MM.1S (cell line): ENCODE results near the gene PHC3.
A peak's percentile ranks its signal among the peaks of the same experiment; 100 is the strongest.

Experiments used
- DNase-seq: peaks from one replicate; pipeline ENCODE4 v3.0.0-alpha.2; 2015
- H2AFZ ChIP-seq: fragments of 300-600 bp; sonication (generic); 2 replicates; pipeline ENCODE4 v1.6.0; 2016; ENCODE audit warnings: antibody characterized with exemption, low read length
- H3F3A ChIP-seq: fragments of 300-600 bp; sonication (generic); 2 replicates; pipeline ENCODE4 v1.6.1; 2016; ENCODE audit warnings: mild to moderate bottlenecking, antibody characterized with exemption, low read length, moderate library complexity, mixed read lengths; ENCODE audit not compliant: insufficient read depth
- H3K27ac ChIP-seq: fragments of 300-600 bp; sonication (generic); 2 replicates; pipeline ENCODE4 v1.5.1; 2016; ENCODE audit warnings: mild to moderate bottlenecking, low read length
- H3K27me3 ChIP-seq: fragments of 300-600 bp; sonication (generic); replicated peaks from 2 replicates; pipeline ENCODE4 v1.6.0; 2016; ENCODE audit warnings: low read length; ENCODE audit not compliant: insufficient read depth
- H3K36me3 ChIP-seq: fragments of 300-600 bp; sonication (generic); replicated peaks from 2 replicates; pipeline ENCODE4 v1.6.1; 2016; ENCODE audit warnings: mild to moderate bottlenecking, low read length, mixed read lengths; ENCODE audit not compliant: insufficient read depth
- H3K4me1 ChIP-seq: fragments of 300-600 bp; sonication (generic); 2 replicates; pipeline ENCODE4 v1.6.1; 2016; ENCODE audit warnings: low read length, mixed read lengths
- H3K4me2 ChIP-seq: fragments of 300-600 bp; sonication (generic); 2 replicates; pipeline ENCODE4 v1.6.0; 2016; ENCODE audit warnings: low read depth, low read length
- H3K4me3 ChIP-seq: fragments of 300-600 bp; sonication (generic); 2 replicates; pipeline ENCODE4 v1.5.1; 2016; ENCODE audit warnings: low read length, mixed read lengths
- H3K79me2 ChIP-seq: fragments of 300-600 bp; sonication (generic); 2 replicates; pipeline ENCODE4 v1.6.1; 2016; ENCODE audit warnings: mixed run types, low read length, mixed read lengths
- H3K9ac ChIP-seq: fragments of 300-600 bp; sonication (generic); 2 replicates; pipeline ENCODE4 v1.6.1; 2016; ENCODE audit warnings: low read length, mixed read lengths
- H3K9me2 ChIP-seq: fragments of 300-600 bp; sonication (generic); replicated peaks from 2 replicates; pipeline ENCODE4 v1.6.1; 2016; ENCODE audit warnings: mild to moderate bottlenecking, low read length, mixed read lengths; ENCODE audit not compliant: insufficient read depth
- H3K9me3 ChIP-seq: fragments of 300-600 bp; sonication (generic); replicated peaks from 2 replicates; pipeline ENCODE4 v1.6.1; 2016; ENCODE audit warnings: mild to moderate bottlenecking, low read length, mixed read lengths; ENCODE audit not compliant: insufficient read depth
- H4K20me1 ChIP-seq: fragments of 300-600 bp; sonication (generic); 2 replicates; pipeline ENCODE4 v1.6.1; 2016; ENCODE audit warnings: mild to moderate bottlenecking, low read length, moderate library complexity, mixed read lengths; ENCODE audit not compliant: insufficient read depth
- CTCF ChIP-seq: fragments of 300-600 bp; sonication (generic); IDR thresholded peaks from 2 replicates; pipeline ENCODE4 v1.5.1; 2016; ENCODE audit warnings: antibody characterized with exemption, low read length, mixed read lengths
- EZH2 ChIP-seq: fragments of 300-600 bp; sonication (generic); optimal IDR thresholded peaks from 2 replicates; pipeline ENCODE3; 2017; ENCODE audit warnings: low read depth, mild to moderate bottlenecking, antibody characterized with exemption, low read length, mixed read lengths
- EZH2phosphoT487 ChIP-seq: fragments of 300-600 bp; sonication (generic); IDR thresholded peaks from 2 replicates; pipeline ENCODE4 v1.6.1; 2018; ENCODE audit warnings: antibody characterized with exemption, low read length

The PHC3 gene

GRCh38 chr3:170180079-170180907, 1.2 kb downstream of the PHC3 start:
- H3K27me3 ChIP-seq, result no peaks in the 10 kb centered on the region
- H3K4me3 ChIP-seq, result peak overlapping the region; percentile 89
- H2AFZ ChIP-seq, result peak overlapping the region; percentile 42
- no peaks in the 10 kb centered on the region for H3K9me3 ChIP-seq
- H3K4me1 ChIP-seq, result peaks cover 17% of the 10 kb centered on the region
- H3F3A ChIP-seq, result peaks cover 17% of the 10 kb centered on the region
- H4K20me1 ChIP-seq, result no peaks in the 10 kb centered on the region
- DNase-seq, result peak; percentile 28
- peak overlapping the region; percentile 79 for H3K27ac ChIP-seq
- TF ChIP-seq CTCF (no peak), EZH2phosphoT487 (no peak), EZH2 (no peak)
- peak overlapping the region; percentile 97 for H3K4me2 ChIP-seq
- H3K36me3 ChIP-seq, result peaks cover 10% of the 10 kb centered on the region
- no peaks in the 10 kb centered on the region for H3K9me2 ChIP-seq
- peaks cover 63% of the 10 kb centered on the region for H3K79me2 ChIP-seq
- H3K9ac ChIP-seq, result peak overlapping the region; percentile 95

- H3K79me2 ChIP-seq, result peaks cover 71% of the 10 kb centered on the region
- peak overlapping the region; percentile 89 for H3K4me3 ChIP-seq
- H3F3A ChIP-seq, result peaks cover 26% of the 10 kb centered on the region
- no peaks in the 10 kb centered on the region for H3K9me2 ChIP-seq
- H3K4me1 ChIP-seq, result peaks cover 26% of the 10 kb centered on the region
- peaks cover 13% of the 10 kb centered on the region for H3K36me3 ChIP-seq
- no peaks in the 10 kb centered on the region for H4K20me1 ChIP-seq
- DNase-seq, result no peak
- H3K27me3 ChIP-seq, result no peaks in the 10 kb centered on the region
- H3K9ac ChIP-seq, result peak overlapping the region; percentile 95
- H2AFZ ChIP-seq, result no peak overlapping the region
- peak overlapping the region; percentile 79; the same call in 1 of the 2 replicates for H3K27ac ChIP-seq
- peak overlapping the region; percentile 97 for H3K4me2 ChIP-seq
- no peaks in the 10 kb centered on the region for H3K9me3 ChIP-seq
- TF ChIP-seq EZH2phosphoT487 (no peak), EZH2 (no peak), CTCF (no peak)
These were observed 2.1 kb downstream of the PHC3 start for GRCh38 chr3:170179432-170179831.

- Histone ChIP-seq H3K27me3 (no peaks in the 10 kb centered on the region), H3K36me3 (peaks cover 13% of the 10 kb centered on the region), H3K79me2 (peaks cover 78% of the 10 kb centered on the region), H3F3A (peaks cover 31% of the 10 kb centered on the region), H3K4me2 (peak overlapping the region; percentile 97), H3K9me3 (no peaks in the 10 kb centered on the region), H4K20me1 (no peaks in the 10 kb centered on the region), H3K4me1 (peaks cover 31% of the 10 kb centered on the region), H3K9me2 (no peaks in the 10 kb centered on the region), H3K4me3 (peak overlapping the region; percentile 89; the same call in 1 of the 2 replicates), H3K27ac (no peak overlapping the region), H2AFZ (no peak overlapping the region), H3K9ac (no peak overlapping the region)
- no peak for TF ChIP-seq EZH2
- TF ChIP-seq EZH2phosphoT487, result no peak
- no peak for TF ChIP-seq CTCF
- peak; percentile 40 for DNase-seq
These were observed 2.9 kb downstream of the PHC3 start for GRCh38 chr3:170178651-170179050.
